K562 (cell line): ENCODE measurements around the gene HUS1. TPM values are rescaled to one million over a fixed set of nuclear protein-coding genes. Genes with fewer than 3 reads are reported as not detected.

Experiments used
- ATAC-seq: fragments of 200-7000 bp; cut with Tn5 transposase; 3 replicates; pipeline ENCODE4 v1.9.1; 2020; ENCODE audit warnings: moderate library complexity
- BruUV-seq: library from RNA; stranded (reverse); fragments of 400-500 nt; replicated peaks from 2 replicates; lab custom pipeline; 2021; lab: Mats Ljungman, UMichigan
- CTCF ChIA-PET: fragments of 300-600 bp; formaldehyde crosslinking; extraction: SDS; loops from one replicate; lab custom pipeline; 2021; ENCODE audit warnings: low intra/inter-chr PET ratio; lab: Yijun Ruan, JAX
- POLR2A ChIA-PET: fragments of 300-600, 350-650 bp; sonication (Branson Sonifier 250); formaldehyde crosslinking; extraction: SDS; loops from one replicate; lab custom pipeline; 2021; ENCODE audit warnings: antibody characterized with exemption, inconsistent platforms; lab: Yijun Ruan, JAX
- DNase-seq, 4 experiments: peaks; one replicate each; pipeline versions ENCODE4 v3.0.0 to v3.0.0-alpha.2; 2011 to 2018; ENCODE audit warnings: low spot score in 3 of 4, mixed read lengths in 3 of 4; ENCODE audit errors: extremely low read depth in 1 of 4
- FAIRE-seq: peaks from 2 replicates; lab custom pipeline; 2011; peaks lifted over from hg19 to GRCh38; lab: Jason Lieb, UNC
- H2AFZ ChIP-seq: 2 replicates; pipeline ENCODE4 v1.6.0; 2011; ENCODE audit warnings: low read depth, low read length, control low read depth, inconsistent platforms
- H3K27ac ChIP-seq: fragments of 200-600 bp; 3 replicates; pipeline ENCODE4 v1.8.0; 2011; ENCODE audit warnings: low read depth, mild to moderate bottlenecking, control low read depth, inconsistent platforms, low read length, moderate library complexity, mixed read lengths; ENCODE audit errors: extremely low read depth
- H3K27me3 ChIP-seq, 2 experiments: fragments of 300-600 bp in 1 of 2; 2 replicates in 1 of 2; 3 replicates in 1 of 2; pipeline versions ENCODE4 v1.6.0 to v1.8.0; 2011; ENCODE audit warnings: inconsistent platforms in 2 of 2, low read length in 2 of 2, mild to moderate bottlenecking in 1 of 2, mixed read lengths in 1 of 2, moderate library complexity in 1 of 2; ENCODE audit not compliant: control insufficient read depth in 2 of 2, insufficient read depth in 2 of 2
- H3K36me3 ChIP-seq: fragments of 300-600 bp; 3 replicates; pipeline ENCODE4 v1.8.0; 2011; ENCODE audit warnings: mild to moderate bottlenecking, low read length, inconsistent platforms; ENCODE audit not compliant: control insufficient read depth, insufficient read depth
- H3K4me1 ChIP-seq, 2 experiments: fragments of 200-600 bp in 1 of 2; replicated peaks in 1 of 2; 2 replicates in 1 of 2; 3 replicates in 1 of 2; pipeline versions ENCODE4 v1.5.1 to v1.8.0; 2011; ENCODE audit warnings: inconsistent platforms in 2 of 2, low read length in 2 of 2, mild to moderate bottlenecking in 1 of 2, mixed read lengths in 1 of 2, moderate library complexity in 1 of 2; ENCODE audit not compliant: control insufficient read depth in 2 of 2, insufficient read depth in 2 of 2
- H3K4me2 ChIP-seq: 2 replicates; pipeline ENCODE4 v1.6.1; 2011; ENCODE audit warnings: low read length, control low read depth, inconsistent platforms, mixed read lengths; ENCODE audit not compliant: insufficient read depth
- H3K4me3 ChIP-seq: fragments of 200-600 bp; sonication (generic), shearing (Covaris generic); 2 replicates; pipeline ENCODE4 v1.5.1; 2016; ENCODE audit warnings: control low read depth, inconsistent platforms
- H3K79me2 ChIP-seq: fragments of 200-600 bp; 3 replicates; pipeline ENCODE4 v1.8.0; 2011; ENCODE audit warnings: low read length, inconsistent platforms; ENCODE audit not compliant: control insufficient read depth, insufficient read depth
- H3K9ac ChIP-seq, 2 experiments: 2 replicates each; pipeline versions ENCODE4 v1.6.0 to v1.6.1; 2011; ENCODE audit warnings: low read depth in 2 of 2, low read length in 2 of 2, control low read depth in 1 of 2, inconsistent platforms in 1 of 2, mild to moderate bottlenecking in 1 of 2, mixed read lengths in 1 of 2; ENCODE audit not compliant: insufficient read depth in 1 of 2
- H3K9me1 ChIP-seq: one replicate; pipeline ENCODE4 v1.6.0; 2011; ENCODE audit warnings: inconsistent platforms, mild to moderate bottlenecking, low read length, moderate library complexity; ENCODE audit not compliant: control insufficient read depth, insufficient read depth
- H3K9me3 ChIP-seq: replicated peaks from 2 replicates; pipeline ENCODE4 v1.5.1; 2011; ENCODE audit warnings: low read depth, low read length, inconsistent platforms; ENCODE audit not compliant: control insufficient read depth, insufficient read depth
- H4K20me1 ChIP-seq: replicated peaks from 2 replicates; pipeline ENCODE4 v1.6.1; 2011; ENCODE audit warnings: low read length, inconsistent platforms, mixed read lengths; ENCODE audit not compliant: control insufficient read depth, insufficient read depth
- CBX8 ChIP-seq: fragments of 200-600 bp; sonication (generic); IDR thresholded peaks from 2 replicates; pipeline ENCODE4 v1.6.1; 2012; ENCODE audit warnings: borderline replicate concordance, mixed run types, low read depth, mild to moderate bottlenecking, moderate library complexity, mixed read lengths, low read length, control low read depth, inconsistent platforms; ENCODE audit not compliant: poor library complexity, severe bottlenecking; ENCODE audit errors: extremely low read depth
- FIP1L1 ChIP-seq: fragments of 200-400 bp; formaldehyde crosslinking; IDR thresholded peaks from 2 replicates; pipeline ENCODE4 v1.6.1; 2018; ENCODE audit warnings: mild to moderate bottlenecking, low read depth, low read length; ENCODE audit not compliant: poor library complexity, severe bottlenecking
- NR2C2 ChIP-seq, 2 experiments: fragments of 200-800 bp in 1 of 2; sonication (Bioruptor generic) in 1 of 2; sonication (generic) in 1 of 2; formaldehyde crosslinking in 1 of 2; IDR thresholded peaks; 2 replicates each; pipeline versions ENCODE4 v1.6.1 to v1.8.0; 2016 to 2022; ENCODE audit warnings: mild to moderate bottlenecking in 1 of 2, missing compliant biosample characterization in 1 of 2, missing genetic modification characterization in 1 of 2, missing genetic modification reagents in 1 of 2
- SMARCB1 ChIP-seq: IDR thresholded peaks from 2 replicates; pipeline ENCODE4 v1.6.1; 2011; ENCODE audit warnings: improper control_type of control experiment, low read depth; ENCODE audit not compliant: insufficient read length
- ZBTB11 ChIP-seq, 3 experiments: fragments of 200-800 bp in 1 of 3; fragments of 250-450 bp in 1 of 3; fragments of 450-650 bp in 1 of 3; sonication (Bioruptor Pico) in 1 of 3; sonication (Bioruptor generic) in 1 of 3; formaldehyde crosslinking in 1 of 3; IDR thresholded peaks; 2 replicates each; pipeline versions ENCODE4 v1.6.1 to v1.8.0; 2016 to 2022; ENCODE audit warnings: mild to moderate bottlenecking in 2 of 3, missing genetic modification characterization in 2 of 3, missing compliant biosample characterization in 1 of 3, moderate library complexity in 1 of 3
- ZBTB2 ChIP-seq: fragments of 450-650 bp; IDR thresholded peaks from 2 replicates; pipeline ENCODE4 v1.6.1; 2016; ENCODE audit warnings: antibody characterized with exemption
- WGBS: fragments of 100-300 bp; shearing (Covaris generic); methylation state at CpG from one replicate; pipeline ENCODE4 v1.1.6; 2016; ENCODE audit warnings: low coverage, mixed read lengths; ENCODE audit not compliant: insufficient coverage; ENCODE audit errors: missing lambda C conversion rate; 5-methylcytosine and 5-hydroxymethylcytosine counted together
- in situ Hi-C: fragments of 300-500 bp; cut with MboI; formaldehyde crosslinking; loops from 4 replicates; pipeline ENCODE4 v1.15.0; 2018; ENCODE audit warnings: inconsistent platforms, mixed read lengths
- intact Hi-C: fragments of 100-400 bp; cut with micrococcal nuclease; formaldehyde crosslinking; loops from 2 replicates; pipeline ENCODE4 v1.14.2; 2022
- polyA plus RNA-seq, 8 experiments: library from polyadenylated mRNA; depleted of rRNA in 4 of 8; stranded (reverse) in 5 of 8; unstranded in 3 of 8; fragments of >200 nt; fragmentation: Nextera tagmentation in 2 of 8; fragmentation: Illumina TruSeq in 1 of 8; extraction: Ambion mirVana in 2 of 8; extraction: Trizol in 1 of 8; gene quantifications; 2 replicates each; pipeline versions ENCODE4 v1.2.1 to v1.2.3, GENCODE V29; 2011 to 2014; ENCODE audit warnings: inconsistent platforms in 1 of 8, missing spikeins in 1 of 8
- total RNA-seq, 7 experiments: library from RNA; depleted of rRNA in 6 of 7; stranded (reverse); fragments of >200 nt in 6 of 7; fragmentation: Illumina TruSeq in 2 of 7; extraction: Trizol in 2 of 7; gene quantifications; 2 replicates each; pipeline versions ENCODE4 v1.2.1 to v1.2.3, GENCODE V29; 2011 to 2021; ENCODE audit warnings: low replicate concordance in 1 of 7

HUS1 gene
- total and polyA plus RNA-seq, 9 of the 15 experiments (the other 6 are each of a cell fraction or from before 2014, with no cell fraction given), result 11.5 to 27.0 (median 16.5) TPM

GRCh38 chr7:47936323-47936722 is 43.1 kb downstream of the HUS1 start:
- in situ Hi-C loops, result no loop called here

More at GRCh38 chr7:47936323-47936722, 43.1 kb downstream of the HUS1 start:
- no peak overlapping the region for H3K9ac ChIP-seq
- no peaks in the 10 kb centered on the region for H3K36me3 ChIP-seq
- intact Hi-C loops, result no loop called here
- no peaks in the 10 kb centered on the region for H3K9me3 ChIP-seq
- H2AFZ ChIP-seq, result no peak overlapping the region
- no peak overlapping the region for H3K4me2 ChIP-seq
- H3K4me3 ChIP-seq, result no peak overlapping the region
- no peak for TF ChIP-seq CBX8
- TF ChIP-seq ZBTB2, result no peak
- TF ChIP-seq FIP1L1, result no peak
- no peak for TF ChIP-seq SMARCB1
- no peak for TF ChIP-seq NR2C2 (CRISPR knock-in tag; IDR thresholded peaks at IDR 0.05)
- TF ChIP-seq NR2C2 (tag; IDR thresholded peaks at IDR 0.05), result no peak
- no peak for TF ChIP-seq ZBTB11 (CRISPR knock-in tag; IDR thresholded peaks at IDR 0.05)
- TF ChIP-seq, all 486 proteins: peak for 0
- DNase-seq (no peak), FAIRE-seq (no peak), ATAC-seq (no peak)
- Histone ChIP-seq H3K9me1 (no peaks in the 10 kb centered on the region), H4K20me1 (no peaks in the 10 kb centered on the region; the same call in 1 of the 2 replicates), H3K79me2 (no peaks in the 10 kb centered on the region), H3K4me1 (no peaks in the 10 kb centered on the region), H3K27me3 (peaks cover 9 to 51% of the 10 kb centered on the region in 2 experiments; a peak in 4 of 5 replicates), H3K27ac (no peak overlapping the region)
- ChIA-PET POLR2A (no interaction called here), CTCF (no interaction called here)
- 5% methylated on average over 4 of the region's 4 CpGs for WGBS
- BruUV-seq, result no TSS peak
